ENCODE data around the gene C21orf58.
"Not testable (repeated sequence)": the region's sequence is repeated elsewhere in the genome, so short reads cannot be mapped to it uniquely, and the experiment has no call there.

The C21orf58 gene

GRCh38 chr21:46323227-46323709 lies 402 bp downstream of the C21orf58 start:
- no peak for DNase-seq (ENCODE audit: low read depth)

DNA sequence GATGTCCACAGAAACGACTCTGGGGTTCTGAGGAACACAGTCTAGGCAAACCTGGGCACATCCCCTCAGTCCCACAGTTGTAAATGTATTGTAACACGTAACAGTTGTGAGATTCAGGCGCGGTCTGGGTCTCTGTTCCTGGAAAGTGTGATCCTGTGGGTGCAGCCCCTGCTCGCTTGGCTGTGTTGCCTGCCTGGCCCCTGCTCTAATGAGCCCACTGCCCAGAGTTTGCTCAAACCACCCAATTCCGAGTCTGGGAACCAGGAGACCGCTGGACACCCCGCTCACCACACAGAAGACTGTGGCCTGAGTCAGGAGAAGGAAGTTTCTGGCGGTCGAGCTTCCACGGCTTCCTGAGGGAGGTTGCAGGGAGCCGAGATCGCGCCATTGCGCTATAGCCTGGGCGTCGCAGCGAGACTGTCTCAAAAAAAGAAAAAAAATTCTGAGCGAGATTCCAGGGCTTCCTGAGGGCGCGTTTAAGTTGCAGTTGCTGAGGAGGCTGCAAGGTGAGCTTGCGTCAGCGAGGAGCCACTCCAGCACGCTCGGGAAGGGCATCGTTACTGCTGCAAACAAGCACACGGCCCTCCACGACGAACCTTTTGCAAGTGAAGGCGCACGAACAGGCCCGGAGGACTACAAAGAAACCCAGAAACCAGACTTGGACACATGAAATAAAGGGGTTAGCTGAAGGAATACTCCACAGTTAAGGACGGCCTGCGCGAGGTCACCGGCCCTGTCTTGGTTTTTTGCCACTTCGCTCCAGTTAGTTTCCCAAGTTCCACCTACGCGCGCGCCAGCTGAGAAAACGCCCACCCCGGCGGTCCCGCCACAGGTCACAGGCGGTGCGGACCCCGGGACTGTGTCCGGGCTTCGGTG lies 1.1 kb downstream of the C21orf58 start:
- DNase-seq (ENCODE audit: low read depth): no peak

GRCh38 chr21:46320331-46320801 lies 3.3 kb downstream of the C21orf58 start:
- no peak for DNase-seq (ENCODE audit: low read depth)

- DNase-seq (ENCODE audit: low read depth): no peak
Measured at GRCh38 chr21:46319186-46319585, 4.5 kb downstream of the C21orf58 start.

DNA sequence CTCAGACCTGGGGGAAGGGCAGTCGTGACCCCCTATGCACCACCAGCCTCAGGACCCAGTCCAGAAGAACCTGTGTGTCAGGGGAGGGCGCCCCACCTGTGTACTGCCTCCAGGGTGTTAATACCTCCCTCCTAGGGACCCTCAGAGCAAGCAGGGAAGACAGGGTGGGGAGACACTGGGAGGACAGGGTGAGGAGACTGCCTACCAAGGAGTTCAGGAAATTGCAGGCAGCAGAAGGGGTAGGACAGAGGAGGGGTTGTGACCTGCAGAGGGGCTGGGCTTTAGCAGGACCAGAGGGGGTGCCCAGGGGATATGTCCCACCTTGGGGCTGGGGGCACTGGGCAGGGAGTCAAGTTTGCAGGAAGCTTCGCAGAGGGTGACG lies 5.2 kb downstream of the C21orf58 start:
- DNase-seq (ENCODE audit: low read depth): no peak

GRCh38 chr21:46317710-46318463 lies 5.8 kb downstream of the C21orf58 start:
- no peak for DNase-seq (ENCODE audit: low read depth)

DNA sequence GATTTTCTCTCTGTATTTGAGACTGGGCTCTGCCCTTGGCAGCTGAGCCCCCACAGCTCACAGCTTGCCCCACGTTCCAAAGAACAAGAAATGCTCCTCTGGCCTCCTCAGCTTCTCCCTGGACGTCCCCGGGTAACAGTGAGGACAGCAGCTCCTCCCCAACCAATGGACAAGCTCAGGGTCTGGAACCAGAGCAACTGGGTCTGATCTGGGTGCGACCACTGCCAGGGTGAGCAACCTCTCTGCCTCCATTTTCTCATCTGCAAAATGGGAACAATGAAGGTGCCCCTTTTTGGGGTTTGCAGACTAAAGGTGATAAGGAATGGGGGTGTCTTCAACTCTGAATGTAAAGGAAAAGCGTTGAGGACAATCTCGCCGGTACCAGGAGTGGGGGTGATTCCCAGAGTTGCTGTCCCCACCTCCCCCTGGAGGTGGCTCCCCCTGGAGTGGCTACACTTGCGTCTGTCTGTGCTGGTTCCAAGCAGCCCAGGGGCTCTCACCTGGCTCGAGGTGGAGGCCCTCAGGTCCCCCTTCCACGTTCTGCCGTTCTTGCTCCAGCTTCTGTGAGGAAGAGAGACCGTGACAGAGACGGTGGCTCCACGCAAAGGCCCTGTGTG lies 6.9 kb downstream of the C21orf58 start:
- no peak for DNase-seq (ENCODE audit: low read depth)

DNA sequence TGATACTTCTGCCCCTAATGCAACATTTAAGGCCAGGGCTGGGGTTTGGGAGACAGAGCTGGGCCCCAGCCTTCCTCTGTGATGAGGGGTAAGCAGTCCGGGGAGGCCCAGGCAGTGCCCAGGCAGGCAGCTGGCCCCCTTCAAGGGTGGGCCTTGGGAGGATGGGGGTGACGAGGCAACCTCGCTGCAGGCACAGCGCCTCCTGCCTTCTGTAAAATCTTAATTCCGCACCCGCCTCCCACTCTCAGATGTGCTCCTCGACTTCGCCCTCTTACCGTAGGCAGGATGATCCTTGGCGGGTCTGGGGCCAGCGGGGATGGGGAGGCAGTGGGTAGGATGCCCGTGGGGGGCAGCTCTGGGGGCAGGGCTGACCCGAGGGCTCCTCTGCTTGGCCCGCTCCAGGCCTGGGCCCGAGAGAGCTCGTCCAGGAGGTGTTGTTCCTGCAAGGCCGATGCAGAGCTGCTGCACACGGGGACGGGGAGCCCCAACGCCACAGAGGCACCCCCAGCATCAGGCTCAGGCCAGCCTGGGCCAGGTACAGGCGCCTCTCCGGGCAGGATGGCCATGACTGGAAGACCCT lies 9.1 kb downstream of the C21orf58 start:
- no peak for DNase-seq (ENCODE audit: low read depth)

DNA sequence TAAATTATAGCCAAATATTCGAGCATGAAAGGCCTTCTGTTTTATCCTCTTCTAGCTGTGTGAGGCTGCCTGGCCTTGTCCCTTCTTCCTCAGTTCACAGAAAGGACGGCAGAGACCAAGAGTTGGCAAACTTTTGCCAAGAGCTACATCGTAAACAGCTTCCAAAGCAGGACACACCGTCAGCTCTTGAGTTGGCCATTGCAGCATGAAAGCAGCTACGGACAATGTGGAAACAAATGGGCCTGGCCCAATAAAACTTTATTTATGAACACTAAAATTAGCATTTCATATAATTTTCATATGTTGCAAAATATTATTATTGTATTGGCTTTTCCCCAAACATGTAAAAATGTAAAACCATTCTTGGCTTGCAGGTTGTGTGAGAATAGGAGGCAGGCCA lies 10.7 kb downstream of the C21orf58 start:
- DNase-seq (ENCODE audit: low read depth): no peak

- no peak for DNase-seq (ENCODE audit: low read depth)
Measured at GRCh38 chr21:46311568-46311967, 12.1 kb downstream of the C21orf58 start.

- DNase-seq (ENCODE audit: low read depth): not testable (repeated sequence)
Measured at GRCh38 chr21:46310260-46310659, 13.4 kb downstream of the C21orf58 start.

GRCh38 chr21:46308431-46308830 lies 15.2 kb downstream of the C21orf58 start:
- no peak for DNase-seq (ENCODE audit: low read depth)

DNA sequence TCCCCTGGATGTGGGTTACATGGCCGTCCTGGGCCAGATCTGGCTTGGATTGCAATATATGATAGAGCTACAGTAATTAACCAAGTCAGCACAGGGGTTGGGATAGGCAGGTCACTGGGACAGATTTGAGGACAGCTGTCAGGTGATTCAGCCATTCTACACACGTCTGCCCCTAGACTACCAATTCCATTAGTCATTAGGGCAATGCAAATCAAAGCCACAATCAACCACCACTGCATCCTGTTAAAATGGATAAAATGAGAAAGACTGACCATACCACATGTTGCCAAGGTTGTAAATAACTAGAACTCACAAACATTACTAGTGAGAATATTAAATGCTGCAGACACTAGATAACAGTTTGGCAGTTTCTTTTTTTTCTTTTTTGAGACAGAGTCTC lies 16.0 kb downstream of the C21orf58 start:
- no peak for DNase-seq (ENCODE audit: low read depth)

DNA sequence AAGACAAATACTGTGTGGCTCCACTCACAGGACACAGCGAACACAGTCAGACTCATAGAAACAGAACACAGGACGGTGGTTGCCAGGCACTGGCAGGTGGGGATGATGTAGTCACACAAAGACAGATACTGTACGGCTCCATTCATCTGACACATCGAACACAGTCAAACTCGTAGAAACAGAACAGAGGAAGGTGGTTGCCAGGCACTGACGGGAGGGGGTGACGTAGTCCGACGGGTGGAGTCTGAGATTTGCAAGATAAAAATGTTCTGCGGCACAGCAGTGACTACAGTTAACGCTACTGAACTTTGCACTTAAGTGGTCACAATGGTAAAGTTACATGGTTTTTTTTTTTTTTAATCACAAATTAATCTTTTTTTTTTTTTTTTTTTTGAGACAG lies 18.7 kb downstream of the C21orf58 start:
- no peak for DNase-seq (ENCODE audit: low read depth)

DNA sequence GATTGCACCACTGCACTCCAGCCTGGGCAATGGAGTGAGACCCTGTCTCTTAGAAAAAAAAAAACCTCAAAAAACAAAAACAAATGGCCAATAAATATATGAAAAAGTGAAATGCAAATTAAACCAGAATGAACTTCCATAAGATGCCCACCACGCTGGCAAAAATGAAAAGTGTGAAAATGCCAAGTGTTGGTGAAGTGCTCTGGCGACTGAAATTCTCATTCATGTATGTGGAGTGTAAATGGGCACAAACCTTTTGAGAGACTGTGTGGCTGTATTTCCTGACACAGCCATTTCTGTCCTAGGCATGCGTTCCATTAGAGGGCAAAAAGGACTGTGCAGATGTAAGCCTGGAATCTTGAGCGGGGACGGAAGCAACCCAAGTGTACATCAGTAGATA lies 19.2 kb downstream of the C21orf58 start:
- DNase-seq (ENCODE audit: low read depth): no peak

- no peak for DNase-seq (ENCODE audit: low read depth)
Measured at GRCh38 chr21:46301759-46302158, 21.9 kb downstream of the C21orf58 start.

DNA sequence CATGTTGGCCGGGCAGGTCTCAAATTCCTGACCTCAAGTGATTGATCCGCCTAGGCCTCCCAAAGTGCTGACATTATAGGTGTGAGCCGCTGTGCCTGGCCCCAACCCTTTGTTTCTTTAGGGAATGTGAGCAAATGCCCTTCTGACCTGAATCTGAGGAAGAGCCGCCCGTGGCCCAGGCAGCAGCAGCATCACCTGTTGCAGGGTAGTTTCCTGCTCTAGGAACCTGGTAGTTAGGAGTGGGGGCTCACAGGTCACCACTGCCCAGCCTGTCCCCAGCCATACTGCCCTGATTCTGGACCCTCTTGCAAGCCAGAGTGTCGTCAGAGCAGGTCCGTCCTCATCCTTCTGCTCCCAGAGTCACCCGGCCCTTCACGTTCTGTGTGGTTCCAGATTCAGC lies 24.5 kb downstream of the C21orf58 start:
- no peak for DNase-seq (ENCODE audit: low read depth)

DNA sequence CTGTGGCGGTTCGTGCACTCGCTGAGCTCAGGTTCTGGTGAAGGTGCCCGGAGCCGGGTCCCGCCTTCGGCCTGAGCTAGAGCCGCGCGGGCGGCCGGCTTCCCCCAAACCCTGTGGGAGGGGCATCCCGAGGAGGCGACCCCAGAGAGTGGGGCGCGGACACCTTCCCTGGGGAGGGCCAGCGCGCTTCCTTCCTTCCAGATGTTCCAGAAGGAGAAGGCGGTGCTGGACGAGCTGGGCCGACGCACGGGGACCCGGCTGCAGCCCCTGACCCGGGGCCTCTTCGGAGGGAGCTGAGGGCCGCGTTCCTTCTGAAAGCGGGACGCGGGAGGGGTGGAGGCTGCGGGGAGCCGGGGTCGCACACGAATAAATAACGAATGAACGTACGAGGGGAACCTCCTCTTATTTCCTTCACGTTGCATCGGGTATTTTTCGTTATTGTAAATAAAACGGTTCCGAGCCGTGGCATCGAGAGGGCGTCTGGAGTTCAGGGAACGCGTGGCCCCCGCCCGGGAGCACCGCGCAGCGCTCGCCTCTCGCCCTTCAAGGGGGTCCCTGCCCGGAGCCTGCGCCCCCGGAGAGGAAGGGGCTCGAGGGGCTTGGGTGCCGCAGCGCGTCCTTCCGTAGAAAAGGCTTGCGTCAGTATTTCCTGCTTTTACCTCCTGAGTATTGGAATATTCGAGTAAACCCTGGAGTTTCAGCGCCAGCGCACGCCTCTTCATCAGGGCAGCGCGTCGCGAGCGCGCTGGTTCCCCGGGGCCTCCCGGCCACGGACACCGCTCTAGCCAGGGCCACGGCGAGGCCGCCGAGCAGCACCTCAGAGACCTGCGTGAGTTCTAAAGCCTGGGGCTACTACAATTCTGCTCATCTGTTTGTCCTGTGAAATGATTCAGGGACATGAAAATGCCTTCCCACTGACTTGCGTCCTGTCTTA lies 26.1 kb downstream of the C21orf58 start:
- DNase-seq (ENCODE audit: low read depth): no peak

DNA sequence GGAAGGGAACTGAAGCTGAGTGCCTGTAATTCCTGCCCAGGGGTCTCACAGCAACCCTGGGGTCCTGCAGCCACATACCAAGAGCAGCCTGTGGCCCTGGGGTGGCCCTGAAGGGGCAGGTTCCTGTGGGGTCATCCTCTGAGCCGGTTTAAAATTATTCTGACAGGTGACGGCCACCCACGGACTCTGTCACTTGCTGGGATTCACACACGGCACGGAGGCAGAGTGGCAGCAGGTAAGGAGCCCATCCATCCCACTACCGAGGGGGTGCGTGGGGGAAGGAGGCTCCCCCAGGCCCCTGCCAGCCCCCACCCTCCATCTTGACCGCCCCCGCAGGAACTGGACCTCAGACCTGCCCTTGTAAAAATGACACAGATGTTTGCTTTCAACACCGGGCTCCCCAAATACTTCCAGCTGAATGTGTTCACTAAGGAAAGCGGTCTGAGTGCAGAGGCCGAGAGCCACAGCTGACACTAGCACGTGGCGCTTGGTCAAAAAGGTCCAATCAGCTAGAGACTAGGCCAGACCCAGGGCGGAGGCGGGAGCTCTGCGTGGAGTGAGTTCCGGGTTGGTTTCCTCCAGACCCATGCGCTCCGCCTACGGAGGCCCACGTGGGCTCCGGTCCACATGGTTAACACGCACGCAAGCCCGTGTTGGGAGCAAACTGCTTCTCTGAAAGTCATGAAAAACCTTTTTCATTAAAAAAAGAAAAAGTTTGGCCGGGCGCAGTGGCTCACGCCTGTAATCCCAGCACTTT lies 27.5 kb downstream of the C21orf58 start:
- DNase-seq (ENCODE audit: low read depth): peak; percentile 50

- no peak for DNase-seq (ENCODE audit: low read depth)
Measured at GRCh38 chr21:46295177-46295770, 28.4 kb downstream of the C21orf58 start.

Measured in stimulated activated CD4-positive, alpha-beta T cell treated with anti-CD3 and anti-CD28 coated beads, Interleukin-2, amount 100 ng/mL, for 4 hours (primary cell).